ENCODE results near the gene DRG1. TPM values are rescaled to one million over a fixed set of nuclear protein-coding genes. Genes with fewer than 3 reads are reported as not detected.
"Not testable (repeated sequence)": the region's sequence is repeated elsewhere in the genome, so short reads cannot be mapped to it uniquely, and the experiment has no call there.

The DRG1 gene
- total RNA-seq, 1 donor from 2014 or later: 143 TPM

DNA sequence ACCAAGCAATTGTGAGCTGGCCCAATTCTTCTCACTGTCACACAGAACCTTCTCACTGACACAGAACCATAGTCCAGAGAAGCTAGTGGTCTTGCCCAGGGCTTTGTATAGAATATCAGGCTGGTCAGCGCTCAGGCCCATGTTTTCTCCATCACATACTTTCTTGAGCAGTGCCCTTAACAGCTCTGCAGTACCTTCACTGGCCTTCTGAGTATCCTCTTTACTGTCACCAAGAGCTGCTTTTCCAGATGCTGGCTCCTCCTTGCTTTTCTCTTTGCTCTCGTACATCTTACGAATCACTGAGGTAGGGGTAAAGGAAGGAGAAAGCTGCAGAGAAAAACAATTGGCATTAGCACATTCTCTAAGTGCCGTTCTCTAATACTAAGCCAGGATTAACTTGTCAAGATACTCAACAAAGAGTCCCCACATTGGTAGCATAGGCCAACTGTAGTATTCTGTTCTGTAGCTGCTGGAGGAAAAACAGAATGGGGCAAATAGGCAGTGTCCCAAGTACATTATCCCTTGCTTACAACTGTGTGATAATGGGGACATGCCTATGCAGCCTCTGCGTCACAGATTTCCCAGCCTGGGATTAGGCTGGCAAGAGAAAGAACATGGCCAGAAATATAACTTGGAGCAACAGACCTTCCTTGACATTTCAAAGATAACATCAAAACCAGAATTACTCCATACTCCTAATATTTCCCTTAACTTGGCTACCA, 43.5 kb downstream of the DRG1 start:
- DNase-seq (ENCODE audit: low read depth): no peak

GRCh38 chr22:31443516-31443915, 44.1 kb downstream of the DRG1 start:
- DNase-seq (ENCODE audit: low read depth): no peak

- DNase-seq (ENCODE audit: low read depth): no peak
Measured at GRCh38 chr22:31445642-31446041, 46.2 kb downstream of the DRG1 start.

DNA sequence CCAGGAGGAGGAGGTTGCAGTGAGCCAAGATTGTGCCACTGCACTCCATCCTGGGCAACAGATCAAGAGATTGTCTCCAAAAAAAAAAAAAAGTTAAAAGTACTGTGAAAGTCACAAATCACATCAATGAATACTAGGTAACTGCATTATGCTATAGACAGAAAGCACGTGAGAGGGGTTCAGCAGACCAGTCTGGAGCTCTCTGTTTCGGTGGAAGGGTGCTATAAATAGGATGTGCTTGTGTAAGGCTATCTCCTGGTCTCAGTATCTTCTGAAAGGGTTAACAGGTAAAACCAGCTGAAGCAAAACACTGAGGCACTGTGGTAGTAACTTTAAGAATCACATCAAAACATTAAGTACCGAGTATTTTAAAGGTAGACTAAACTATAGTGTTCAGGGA, 46.8 kb downstream of the DRG1 start:
- DNase-seq (ENCODE audit: low read depth): no peak

GRCh38 chr22:31446767-31447166, 47.4 kb downstream of the DRG1 start:
- DNase-seq (ENCODE audit: low read depth): no peak

DNA sequence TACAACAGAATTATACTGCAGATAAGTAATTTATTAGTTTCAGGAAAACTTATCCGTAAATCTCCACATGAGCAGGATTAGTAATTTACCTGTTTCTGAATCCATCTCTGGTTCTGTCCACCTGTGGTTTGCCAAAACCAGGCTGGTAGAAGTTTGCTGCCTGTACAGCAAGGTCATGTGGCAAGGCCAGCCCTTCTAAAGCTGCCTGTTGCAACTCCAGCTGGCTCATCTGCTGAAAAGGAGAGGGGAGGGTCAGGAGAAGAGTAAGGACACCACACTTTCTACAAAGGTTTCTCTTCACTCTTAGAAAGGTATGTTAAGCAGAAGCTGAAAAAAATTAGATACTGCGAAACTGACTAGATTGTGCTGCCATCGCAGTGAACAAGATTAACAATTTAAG, 47.9 kb downstream of the DRG1 start:
- DNase-seq (ENCODE audit: low read depth): no peak

DNA sequence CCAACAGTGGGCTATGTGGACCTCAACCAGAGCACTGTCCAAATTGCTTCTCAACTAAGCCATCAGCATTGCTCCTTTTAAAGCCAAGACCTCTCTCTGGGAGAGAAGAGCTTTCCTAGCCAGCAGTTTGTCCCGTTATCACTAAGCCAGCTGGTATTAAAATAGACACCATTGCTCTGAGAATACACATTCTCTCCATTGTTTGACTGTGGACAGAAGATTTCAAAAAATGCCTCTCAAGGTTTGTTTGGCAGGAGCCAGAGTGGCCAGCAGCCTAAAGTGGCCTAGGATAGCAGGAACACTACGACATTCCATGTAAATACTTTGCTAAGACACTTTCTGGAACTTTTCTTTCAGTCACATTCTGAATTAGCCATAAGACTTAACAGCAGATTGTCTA, 49.0 kb downstream of the DRG1 start:
- DNase-seq (ENCODE audit: low read depth): peak; percentile 28

DNA sequence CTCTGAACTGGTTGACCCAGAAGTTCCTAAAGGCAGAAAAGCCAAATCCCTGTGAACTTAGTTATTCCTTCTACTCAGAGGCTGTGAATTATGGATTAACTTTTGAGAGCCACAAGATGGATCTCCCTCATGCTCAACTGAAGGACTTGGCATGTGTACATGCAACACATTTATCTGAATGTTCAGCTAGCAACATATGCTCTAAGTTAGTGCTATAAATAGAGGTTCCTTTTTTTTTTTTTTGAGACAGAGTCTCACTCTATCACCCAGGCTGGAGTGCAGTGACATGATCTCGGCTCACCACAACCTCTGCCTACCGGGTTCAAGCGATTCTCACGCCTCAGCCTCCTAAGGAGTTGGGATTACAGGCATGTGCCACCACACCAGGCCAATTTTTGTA, 50.1 kb downstream of the DRG1 start:
- DNase-seq (ENCODE audit: low read depth): peak; percentile 12

DNA sequence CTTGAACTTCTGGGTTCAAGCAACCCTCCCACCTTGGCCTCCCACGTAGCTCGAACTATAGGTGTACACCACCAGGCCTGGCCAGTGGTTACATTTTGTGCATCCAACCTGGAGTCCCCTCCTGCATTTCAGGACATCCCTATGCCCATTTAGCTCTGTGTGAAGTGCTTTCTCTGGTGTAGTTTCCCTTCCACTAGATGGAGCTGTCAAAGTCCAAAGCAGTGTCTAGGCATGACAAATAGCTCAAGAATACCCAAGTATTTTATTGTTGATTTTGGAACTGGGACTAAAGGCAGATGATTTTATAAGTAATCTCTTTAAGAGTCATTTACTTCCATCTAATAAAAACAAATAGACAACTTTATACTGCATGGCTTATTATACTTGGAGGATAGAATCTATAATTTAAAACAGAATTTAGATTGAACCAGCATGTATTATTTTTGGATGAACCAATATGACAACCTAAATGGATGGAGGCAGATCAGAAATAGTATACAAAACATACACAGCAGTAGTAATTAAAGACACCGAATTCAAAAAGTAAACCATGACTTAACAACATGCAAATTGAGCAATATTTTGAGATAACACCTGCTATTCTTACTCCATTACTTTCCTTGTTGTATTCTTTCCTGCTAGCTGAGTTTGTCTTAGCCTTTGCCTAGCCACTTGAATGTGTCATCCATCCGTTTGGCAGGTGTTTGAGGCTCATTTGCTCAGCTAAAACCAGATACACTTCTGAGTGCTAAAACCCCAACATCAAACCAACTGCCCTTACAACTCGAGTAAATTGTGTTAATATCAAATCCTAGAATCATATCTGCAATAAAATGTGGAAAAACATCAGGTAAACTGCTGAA, 52.5 kb downstream of the DRG1 start:
- peak; percentile 79 for DNase-seq (ENCODE audit: low read depth)

- DNase-seq (ENCODE audit: low read depth): no peak
Measured at GRCh38 chr22:31461699-31462098, 62.3 kb downstream of the DRG1 start.

DNA sequence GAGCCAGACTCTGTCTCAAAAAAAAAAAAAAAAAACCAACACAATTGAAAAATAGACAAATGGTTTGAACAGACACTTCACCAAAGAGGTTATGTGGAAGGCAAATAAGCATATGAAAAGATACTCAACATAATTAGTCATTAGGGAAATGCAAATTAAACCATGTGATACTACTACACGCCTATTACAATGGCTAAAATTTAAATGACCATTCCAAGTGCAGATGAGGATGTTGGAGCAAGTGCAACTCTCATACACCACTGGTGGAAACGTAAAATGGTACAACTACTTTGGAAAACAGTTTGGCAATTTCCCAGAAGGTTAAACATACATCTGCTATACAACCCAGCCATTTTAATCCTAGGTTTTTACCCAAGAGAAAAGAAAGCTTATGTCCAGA, 65.9 kb downstream of the DRG1 start:
- no peak for DNase-seq (ENCODE audit: low read depth)

GRCh38 chr22:31474743-31475142, 75.3 kb downstream of the DRG1 start:
- DNase-seq (ENCODE audit: low read depth): peak; percentile 16

- no peak for DNase-seq (ENCODE audit: low read depth)
Measured at GRCh38 chr22:31475800-31476199, 76.4 kb downstream of the DRG1 start.

DNA sequence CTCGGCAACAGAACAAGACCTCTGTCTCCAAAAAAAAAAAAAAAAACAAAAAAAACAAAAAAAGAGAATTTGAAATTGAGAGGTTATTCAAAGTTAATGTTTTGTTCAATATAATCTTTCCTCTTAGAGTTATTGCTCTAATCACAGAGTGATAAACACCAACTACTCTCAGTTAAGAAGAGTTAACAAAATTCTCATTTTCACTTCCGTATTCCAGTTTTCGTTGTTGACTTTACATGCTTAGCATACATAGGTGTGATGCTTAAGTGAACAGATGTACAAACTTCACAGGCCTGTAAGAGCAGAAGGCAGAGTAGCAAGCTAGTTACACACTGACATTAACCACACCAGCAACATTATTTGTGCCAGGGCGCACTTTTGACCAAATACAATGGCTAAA, 77.9 kb downstream of the DRG1 start:
- no peak for DNase-seq (ENCODE audit: low read depth)

GRCh38 chr22:31481129-31481528, 81.7 kb downstream of the DRG1 start:
- DNase-seq (ENCODE audit: low read depth): no peak

- not testable (repeated sequence) for DNase-seq (ENCODE audit: low read depth)
Measured at GRCh38 chr22:31482470-31482869, 83.1 kb downstream of the DRG1 start.

Other genes with a start within 250 kb of the DRG1 start
- gene RNF185, start 239.4 kb upstream of the DRG1 start, total RNA-seq: 26.6 and 30.3 TPM in 2 replicates
- gene LIMK2, start 187.3 kb upstream of the DRG1 start, total RNA-seq: 67.3 and 97.7 TPM in 2 replicates
- gene PIK3IP1, start 107.1 kb upstream of the DRG1 start, total RNA-seq: 10.9 and 16.0 TPM in 2 replicates
- 8.8 and 11.6 TPM in 2 replicates for gene PATZ1, start 53.3 kb upstream of the DRG1 start, total RNA-seq
- gene EIF4ENIF1, start 90.2 kb downstream of the DRG1 start, total RNA-seq: 12.6 and 13.8 TPM in 2 replicates
- 3.9 and 4.0 TPM in 2 replicates for gene SFI1, start 96.9 kb downstream of the DRG1 start, total RNA-seq

Measured in myocyte (in vitro differentiated cells).